GM11168 (cell line): ENCODE measurements around the gene ABLIM2.

Experiments
- in situ Hi-C: fragments of 300-500 bp; cut with MboI; formaldehyde crosslinking; loops from one replicate; pipeline ENCODE4 v1.12.0; 2022; ENCODE audit warnings: low sequenced_read_pairs; ENCODE audit not compliant: unreplicated experiment

The ABLIM2 gene

GRCh38 chr4:8109406-8110065 is 49.1 kb downstream of the ABLIM2 start:
- in situ Hi-C loops = no loop called here

- in situ Hi-C loops = no loop called here
Observed at GRCh38 chr4:8108991-8109390, 49.6 kb downstream of the ABLIM2 start.

- in situ Hi-C loops = no loop called here
Observed at GRCh38 chr4:8108261-8108660, 50.4 kb downstream of the ABLIM2 start.

- in situ Hi-C loops = no loop called here
Observed at GRCh38 chr4:8107146-8107657, 51.4 kb downstream of the ABLIM2 start.

GRCh38 chr4:8106451-8107025 is 52.1 kb downstream of the ABLIM2 start:
- in situ Hi-C loops = no loop called here

- in situ Hi-C loops = no loop called here
Observed at GRCh38 chr4:8105306-8106100, 53.1 kb downstream of the ABLIM2 start.

- in situ Hi-C loops = no loop called here
Observed at GRCh38 chr4:8104491-8105305, 53.9 kb downstream of the ABLIM2 start.

GRCh38 chr4:8103421-8104390 is 54.9 kb downstream of the ABLIM2 start:
- in situ Hi-C loops = no loop called here

GRCh38 chr4:8102831-8103230 is 55.8 kb downstream of the ABLIM2 start:
- in situ Hi-C loops = no loop called here

- in situ Hi-C loops = no loop called here
Observed at GRCh38 chr4:8102076-8102355, 56.6 kb downstream of the ABLIM2 start.

- in situ Hi-C loops = no loop called here
Observed at GRCh38 chr4:8101213-8102075, 57.2 kb downstream of the ABLIM2 start.

- in situ Hi-C loops = no loop called here
Observed at GRCh38 chr4:8099981-8100464, 58.6 kb downstream of the ABLIM2 start.

- in situ Hi-C loops = no loop called here
Observed at GRCh38 chr4:8098506-8098905, 60.1 kb downstream of the ABLIM2 start.

- in situ Hi-C loops = no loop called here
Observed at GRCh38 chr4:8097721-8098345, 60.8 kb downstream of the ABLIM2 start.

- in situ Hi-C loops = no loop called here
Observed at GRCh38 chr4:8097141-8097541, 61.5 kb downstream of the ABLIM2 start.

GRCh38 chr4:8096690-8097061 is 61.9 kb downstream of the ABLIM2 start:
- in situ Hi-C loops = no loop called here

GRCh38 chr4:8095956-8096689 is 62.5 kb downstream of the ABLIM2 start:
- in situ Hi-C loops = no loop called here
